T-cell (primary cell): ENCODE data around the gene KIAA0319L. TPM values are rescaled to one million over a fixed set of nuclear protein-coding genes. Genes with fewer than 3 reads are reported as not detected.
A peak's percentile ranks its signal among the peaks of the same experiment; 100 is the strongest.

ENCODE experiments used
- ATAC-seq, 4 experiments: fragments of 200-7000 bp in 3 of 4; fragments of 150-1000 bp in 1 of 4; cut with Tn5 transposase; replicated peaks in 1 of 4; 1 replicate in 3 of 4; 2 replicates in 1 of 4; pipeline ENCODE4 v1.10.0; 2021; ENCODE audit warnings: moderate library complexity in 3 of 4, mild to moderate bottlenecking in 2 of 4, moderate number of reproducible peaks in 1 of 4
- CTCF ChIA-PET, 2 donors: fragments of 300-600 bp; sonication (Branson Sonifier 250); formaldehyde crosslinking; loops; one replicate each; lab custom pipeline; 2022; ENCODE audit warnings: antibody characterized with exemption in 2 of 2; lab: Charles Lee
- POLR2A ChIA-PET, 2 donors: fragments of 300-600 bp; sonication (Branson Sonifier 250); formaldehyde crosslinking; loops; one replicate each; lab custom pipeline; 2022; ENCODE audit warnings: antibody characterized with exemption in 2 of 2; lab: Charles Lee
- DNase-seq, 35 experiments: peaks; one replicate each; pipeline versions ENCODE4 v3.0.0 to v3.0.0-alpha.2; 2013 to 2023
- H3K27ac ChIP-seq: one replicate; pipeline ENCODE4 v1.5.1; 2013; ENCODE audit warnings: low read length
- H3K27me3 ChIP-seq, 2 experiments: replicated peaks in 1 of 2; 1 replicate in 1 of 2; 2 replicates in 1 of 2; pipeline versions ENCODE4 v1.6.1 to v1.7.0; 2013; ENCODE audit warnings: low read length in 1 of 2, mixed read lengths in 1 of 2; ENCODE audit not compliant: control insufficient read depth in 2 of 2, insufficient read depth in 2 of 2; ENCODE audit errors: extremely low read depth in 1 of 2
- H3K36me3 ChIP-seq, 2 donors: 1 replicate in 1 of 2; 2 replicates in 1 of 2; pipeline versions ENCODE4 v1.6.1 to v1.7.0; 2013; ENCODE audit warnings: low read length in 1 of 2; ENCODE audit not compliant: control insufficient read depth in 2 of 2, insufficient read depth in 1 of 2; ENCODE audit errors: extremely low read depth in 1 of 2
- H3K4me1 ChIP-seq, 2 experiments: 1 replicate in 1 of 2; 2 replicates in 1 of 2; pipeline versions ENCODE4 v1.6.1 to v1.7.0; 2013; ENCODE audit warnings: low read length in 2 of 2, mixed read lengths in 1 of 2; ENCODE audit not compliant: insufficient read depth in 2 of 2, control insufficient read depth in 1 of 2; ENCODE audit errors: extremely low read depth in 1 of 2
- H3K4me3 ChIP-seq, 2 donors: 1 replicate in 1 of 2; 2 replicates in 1 of 2; pipeline versions ENCODE4 v1.5.1 to v1.7.0; 2013; ENCODE audit warnings: mild to moderate bottlenecking in 2 of 2, low read length in 1 of 2, moderate library complexity in 1 of 2; ENCODE audit not compliant: control insufficient read depth in 1 of 2; ENCODE audit errors: extremely low read depth in 1 of 2
- H3K9me3 ChIP-seq: 2 replicates; pipeline ENCODE4 v1.7.0; 2013
- H3K27ac Mint-ChIP-seq, 2 donors: one replicate each; pipeline ENCODE4 v1.8.0; 2020 to 2021; ENCODE audit warnings: mild to moderate bottlenecking in 2 of 2, mixed read lengths in 2 of 2
- H3K27me3 Mint-ChIP-seq, 2 donors: one replicate each; pipeline ENCODE4 v1.8.0; 2021 to 2022; ENCODE audit warnings: mixed read lengths in 2 of 2
- H3K36me3 Mint-ChIP-seq: one replicate; pipeline ENCODE4 v1.8.0; 2021; ENCODE audit warnings: mixed read lengths
- H3K4me1 Mint-ChIP-seq, 3 donors: one replicate each; pipeline ENCODE4 v1.8.0; 2020 to 2022; ENCODE audit warnings: mixed read lengths in 3 of 3, mild to moderate bottlenecking in 1 of 3
- H3K4me3 Mint-ChIP-seq, 3 donors: one replicate each; pipeline ENCODE4 v1.8.0; 2020 to 2022; ENCODE audit warnings: mild to moderate bottlenecking in 3 of 3, mixed read lengths in 3 of 3, moderate library complexity in 3 of 3
- H3K9me3 Mint-ChIP-seq, 3 donors: one replicate each; pipeline ENCODE4 v1.8.0; 2020 to 2022; ENCODE audit warnings: mixed read lengths in 3 of 3
- WGBS: methylation state at CpG from one replicate; pipeline ENCODE4 v1.1.5; 2013; ENCODE audit warnings: missing lambda C conversion rate; ENCODE audit not compliant: insufficient coverage; 5-methylcytosine and 5-hydroxymethylcytosine counted together
- total RNA-seq, 35 experiments: library from RNA in 6 of 35; stranded (reverse) in 6 of 35; fragments of 120-200 nt in 1 of 35; gene quantifications; one replicate each; pipeline versions ENCODE4 v1.2.1 to v1.2.4 and lab custom pipeline; 2013 to 2026

KIAA0319L gene
- total RNA-seq, 5 donors from 2014 or later (not counting 1 experiment from before 2014, with no cell fraction given), result 60.8 to 73.7 (median 63.7) TPM

GRCh38 chr1:35599411-35599810 is 42.2 kb upstream of the KIAA0319L start:
- peaks cover 26% of the 10 kb centered on the region for H3K36me3 Mint-ChIP-seq
- no peaks in the 10 kb centered on the region for H3K27me3 ChIP-seq
- no peaks in the 10 kb centered on the region for H3K4me1 Mint-ChIP-seq
- H3K4me1 ChIP-seq, result no peaks in the 10 kb centered on the region
- no peaks in the 10 kb centered on the region for H3K9me3 ChIP-seq
- H3K4me3 Mint-ChIP-seq, result no peak overlapping the region
- H3K9me3 Mint-ChIP-seq, result no peaks in the 10 kb centered on the region
- ChIA-PET CTCF (interaction anchor here in 1 of 2 donors (0.6 kb wide), 2 partner anchors 13 to 184 kb away, joined by 3 to 5 read pairs; no protein-coding TSS in a partner anchor), POLR2A (no interaction called here)
- 91% methylated on average over 3 of the region's 3 CpGs for WGBS
- H3K27me3 Mint-ChIP-seq, result no peaks in the 10 kb centered on the region
- H3K4me3 ChIP-seq, result no peak overlapping the region
- ATAC-seq (no peak), DNase-seq (no peak)
- peaks cover 9 to 29% of the 10 kb centered on the region in 2 donors for H3K36me3 ChIP-seq
- no peak overlapping the region for H3K27ac ChIP-seq
- H3K27ac Mint-ChIP-seq, result peak overlapping the region in 1 of 2 donors; percentile 59

GRCh38 chr1:35598895-35599294 is 41.7 kb upstream of the KIAA0319L start:
- no peak for DNase-seq
- H3K4me1 Mint-ChIP-seq, result peaks cover 0 to under 1% (median 0%) of the 10 kb centered on the region in 3 donors
- peaks cover 9 to 25% of the 10 kb centered on the region in 2 donors for H3K36me3 ChIP-seq

GRCh38 chr1:35597870-35598269 is 40.7 kb upstream of the KIAA0319L start:
- Mint-ChIP-seq H3K27me3 (no peaks in the 10 kb centered on the region), H3K36me3 (peaks cover 14% of the 10 kb centered on the region), H3K4me1 (peaks cover 0 to 8% (median 7%) of the 10 kb centered on the region in 3 donors), H3K9me3 (no peaks in the 10 kb centered on the region), H3K4me3 (no peak overlapping the region), H3K27ac (no peak overlapping the region)
- no peaks in the 10 kb centered on the region for H3K27me3 ChIP-seq
- ChIA-PET CTCF (no interaction called here), POLR2A (no interaction called here)
- H3K4me1 ChIP-seq, result peaks cover 0 to 5% of the 10 kb centered on the region in 2 experiments
- no peak for ATAC-seq
- no peak overlapping the region for H3K27ac ChIP-seq
- H3K9me3 ChIP-seq, result no peaks in the 10 kb centered on the region
- DNase-seq, result no peak
- no CpG with 5 or more reads among the region's 5 CpGs for WGBS
- no peak overlapping the region for H3K4me3 ChIP-seq
- peaks cover 4 to 16% of the 10 kb centered on the region in 2 donors for H3K36me3 ChIP-seq

More at GRCh38 chr1:35598895-35599294, 41.7 kb upstream of the KIAA0319L start:
- Histone ChIP-seq H3K4me3 (no peak overlapping the region), H3K4me1 (no peaks in the 10 kb centered on the region), H3K27me3 (no peaks in the 10 kb centered on the region), H3K9me3 (no peaks in the 10 kb centered on the region), H3K27ac (no peak overlapping the region)
- WGBS, result no CpG with 5 or more reads among the region's 2 CpGs
- Mint-ChIP-seq H3K27ac (peak overlapping the region in 1 of 2 donors; percentile 59), H3K27me3 (no peaks in the 10 kb centered on the region), H3K9me3 (no peaks in the 10 kb centered on the region), H3K4me3 (no peak overlapping the region), H3K36me3 (peaks cover 22% of the 10 kb centered on the region)
- no peak for ATAC-seq
- POLR2A ChIA-PET, result no interaction called here
- CTCF ChIA-PET, result interaction anchor here in 1 of 2 donors (0.6 kb wide), 1 partner anchor 184 kb away, joined by 3 read pairs; no protein-coding TSS in a partner anchor

- Mint-ChIP-seq H3K4me1 (peaks cover 0 to 11% (median 10%) of the 10 kb centered on the region in 3 donors), H3K36me3 (peaks cover 15% of the 10 kb centered on the region), H3K4me3 (no peak overlapping the region), H3K27me3 (no peaks in the 10 kb centered on the region), H3K9me3 (no peaks in the 10 kb centered on the region), H3K27ac (no peak overlapping the region)
- peaks cover 2 to 4% of the 10 kb centered on the region in 2 donors for H3K36me3 ChIP-seq
- no peak overlapping the region for H3K27ac ChIP-seq
- ATAC-seq, result no peak
- CTCF ChIA-PET, result no interaction called here
- POLR2A ChIA-PET, result no interaction called here
- no peaks in the 10 kb centered on the region for H3K27me3 ChIP-seq
- H3K9me3 ChIP-seq, result no peaks in the 10 kb centered on the region
- DNase-seq, result no peak
- H3K4me3 ChIP-seq, result no peak overlapping the region
- H3K4me1 ChIP-seq, result peaks cover 0 to 10% of the 10 kb centered on the region in 2 experiments
- WGBS, result 90% methylated on average over 4 of the region's 7 CpGs
These were observed 38.5 kb upstream of the KIAA0319L start for GRCh38 chr1:35595684-35596083.

- ATAC-seq, result no peak
- Histone ChIP-seq H3K36me3 (peaks cover 4 to 5% of the 10 kb centered on the region in 2 donors), H3K9me3 (no peaks in the 10 kb centered on the region), H3K4me1 (peaks cover 0 to 10% of the 10 kb centered on the region in 2 experiments), H3K27ac (no peak overlapping the region), H3K4me3 (no peak overlapping the region), H3K27me3 (no peaks in the 10 kb centered on the region)
- CTCF ChIA-PET, result interaction anchor here in 1 of 2 donors (0.6 kb wide), 1 partner anchor 177 kb away, joined by 4 read pairs; no protein-coding TSS in a partner anchor
- 100% methylated on average over 6 of the region's 9 CpGs for WGBS
- no peaks in the 10 kb centered on the region for H3K27me3 Mint-ChIP-seq
- no peak overlapping the region for H3K4me3 Mint-ChIP-seq
- H3K27ac Mint-ChIP-seq, result no peak overlapping the region
- H3K4me1 Mint-ChIP-seq, result peaks cover 0 to 11% (median 10%) of the 10 kb centered on the region in 3 donors
- H3K9me3 Mint-ChIP-seq, result no peaks in the 10 kb centered on the region
- peaks cover 7% of the 10 kb centered on the region for H3K36me3 Mint-ChIP-seq
- no peak for DNase-seq
- POLR2A ChIA-PET, result no interaction called here
These were observed 37.0 kb upstream of the KIAA0319L start for GRCh38 chr1:35594005-35594760.

GRCh38 chr1:35592991-35593769 is 36.0 kb upstream of the KIAA0319L start:
- WGBS, result 79% methylated on average over 5 of the region's 8 CpGs
- DNase-seq, result no peak
- H3K36me3 ChIP-seq, result peaks cover 3 to 4% of the 10 kb centered on the region in 2 donors
- POLR2A ChIA-PET, result no interaction called here
- no peaks in the 10 kb centered on the region for H3K27me3 Mint-ChIP-seq
- H3K4me1 Mint-ChIP-seq, result peaks cover 0 to 13% (median 10%) of the 10 kb centered on the region in 3 donors
- no peak overlapping the region for H3K4me3 ChIP-seq
- no peak overlapping the region for H3K27ac ChIP-seq
- H3K27ac Mint-ChIP-seq, result peak overlapping the region; percentile 25 to 53
- no peak overlapping the region for H3K4me3 Mint-ChIP-seq
- no peaks in the 10 kb centered on the region for H3K9me3 ChIP-seq
- H3K36me3 Mint-ChIP-seq, result peaks cover 7% of the 10 kb centered on the region
- CTCF ChIA-PET, result interaction anchor here in 1 of 2 donors (0.6 kb wide), 1 partner anchor 178 kb away, joined by 4 read pairs; no protein-coding TSS in a partner anchor
- H3K9me3 Mint-ChIP-seq, result no peaks in the 10 kb centered on the region
- peak in 1 of 4 experiments; percentile 48 for ATAC-seq
- H3K27me3 ChIP-seq, result no peaks in the 10 kb centered on the region
- H3K4me1 ChIP-seq, result peaks cover 0 to 10% of the 10 kb centered on the region in 2 experiments
